Iris pigment epithelial cell (primary cell): Measurements from ENCODE around the gene MED8.

Experiments
- DNase-seq: peaks from one replicate; pipeline ENCODE4 v3.0.0-alpha.2; 2011; ENCODE audit warnings: low read depth

Gene MED8

DNA sequence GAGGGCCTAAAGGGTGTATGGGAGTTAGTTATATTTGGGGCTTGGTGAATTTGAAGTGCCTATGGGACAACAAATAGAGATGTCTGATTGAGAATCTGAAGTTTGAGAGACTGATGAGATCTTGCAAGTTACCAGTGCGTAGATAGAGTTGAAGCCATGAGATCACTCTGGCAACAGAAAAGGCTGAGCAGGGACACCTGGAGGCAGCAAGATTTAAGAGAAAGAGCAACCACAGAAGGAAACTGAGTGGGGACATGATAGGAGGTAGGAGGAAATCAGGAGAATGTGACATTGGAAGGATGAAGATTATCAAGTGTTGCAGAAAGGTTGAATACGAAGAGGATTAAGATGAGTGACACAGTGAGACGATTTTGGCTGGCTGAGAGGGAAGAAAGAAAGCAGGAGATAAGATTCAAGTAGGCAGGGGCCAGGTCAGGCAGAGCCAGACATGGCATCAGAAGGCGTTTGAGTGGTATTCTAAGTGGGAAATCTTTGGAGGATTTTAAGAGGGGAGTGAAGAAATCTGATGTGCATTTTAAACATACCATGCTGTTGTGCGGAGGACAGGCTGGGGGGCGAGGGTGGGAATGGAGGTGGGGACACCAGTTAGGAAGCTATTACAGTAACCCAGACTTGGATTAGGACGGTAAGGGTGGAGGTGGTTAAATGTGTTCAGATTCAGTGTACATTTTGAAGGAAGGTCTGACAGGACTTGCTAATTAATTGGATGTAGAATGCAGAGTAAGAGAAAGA is 55.0 kb downstream of the MED8 start:
- no peak for DNase-seq
